Right hindlimb (tissue), 1 donor: Measurements from ENCODE around the gene PTGS2.
"Not testable (repeated sequence)": the region's sequence is repeated elsewhere in the genome, so short reads cannot be mapped to it uniquely, and the experiment has no call there.

ENCODE experiments used
- DNase-seq: peaks from one replicate; pipeline ENCODE4 v3.0.0-alpha.2; 2018

PTGS2 gene

DNA sequence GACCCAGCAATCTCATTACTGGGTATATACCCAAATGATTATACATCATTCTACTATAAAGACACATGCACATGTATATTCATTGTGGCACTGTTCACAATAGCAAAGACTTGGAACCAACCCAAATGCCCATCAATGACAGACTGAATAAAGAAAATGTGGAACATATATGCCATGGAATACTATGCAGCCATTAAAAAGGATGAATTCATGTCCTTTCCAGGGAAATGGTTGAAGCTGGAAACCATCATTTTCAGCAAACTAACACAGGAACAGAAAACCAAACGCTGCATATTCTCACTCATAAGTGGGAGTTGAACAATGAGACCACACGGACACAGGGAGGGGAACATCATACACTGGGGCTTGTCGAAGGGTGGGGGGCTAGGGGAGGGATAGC, 10.4 kb downstream of the PTGS2 start:
- DNase-seq = not testable (repeated sequence)

DNA sequence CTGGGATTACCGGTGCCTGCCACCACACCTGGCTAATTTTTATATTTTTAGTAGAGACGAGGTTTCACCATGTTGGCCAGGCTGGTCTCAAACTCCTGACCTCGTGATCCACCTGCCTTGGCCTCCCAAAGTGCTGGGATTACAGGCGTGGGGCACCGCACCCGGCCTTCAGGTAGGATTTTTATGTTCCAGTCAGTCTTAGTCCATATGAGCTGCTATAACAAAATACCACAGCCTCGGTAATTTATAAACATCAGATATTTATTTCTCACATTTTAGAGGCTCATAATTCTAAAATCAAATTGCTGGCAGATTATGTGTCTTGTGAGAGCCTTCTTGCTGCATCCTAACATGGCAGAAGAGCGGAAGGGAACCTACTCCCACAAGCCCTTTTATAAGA, 16.0 kb downstream of the PTGS2 start:
- not testable (repeated sequence) for DNase-seq

DNA sequence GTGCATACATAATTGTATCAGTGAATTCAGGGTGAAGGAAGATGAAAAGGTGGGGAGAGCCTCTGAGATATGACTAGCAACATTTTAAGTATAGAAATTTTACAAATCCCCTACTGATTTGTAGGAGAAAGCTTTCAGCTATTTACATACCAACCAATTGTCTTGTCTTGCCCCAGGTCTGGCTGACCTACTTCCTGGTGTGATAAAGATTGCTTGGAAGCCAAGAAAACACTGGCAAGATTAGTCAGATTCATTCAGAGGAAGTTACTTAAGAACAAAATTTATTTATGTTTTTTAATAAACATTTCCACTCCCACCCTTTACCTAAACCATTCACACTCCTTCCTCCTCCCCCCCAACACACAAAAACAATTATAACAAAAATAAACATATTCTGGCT, 17.5 kb downstream of the PTGS2 start:
- DNase-seq = no peak

DNA sequence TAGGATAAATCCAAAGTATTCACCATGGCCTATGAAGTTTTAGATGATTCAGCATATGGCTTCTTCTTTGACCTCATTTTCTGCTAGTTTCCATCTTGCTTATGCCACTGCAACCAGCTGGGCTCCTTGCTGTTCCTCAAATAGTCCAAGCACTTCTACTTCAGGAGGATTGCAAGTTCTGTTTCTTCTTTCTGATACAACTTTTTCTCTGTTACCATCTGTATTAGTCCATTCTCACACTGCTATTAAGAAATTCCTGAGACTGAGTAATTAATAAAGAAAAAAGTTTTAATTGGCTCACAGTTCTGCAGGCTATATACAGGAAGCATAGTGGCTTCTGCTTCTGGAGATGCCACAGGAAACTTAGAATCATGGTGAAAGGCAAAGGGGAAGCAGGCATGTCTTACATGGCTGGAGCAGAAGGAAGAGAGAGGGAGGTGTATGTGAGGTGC, 20.3 kb downstream of the PTGS2 start:
- no peak for DNase-seq

DNA sequence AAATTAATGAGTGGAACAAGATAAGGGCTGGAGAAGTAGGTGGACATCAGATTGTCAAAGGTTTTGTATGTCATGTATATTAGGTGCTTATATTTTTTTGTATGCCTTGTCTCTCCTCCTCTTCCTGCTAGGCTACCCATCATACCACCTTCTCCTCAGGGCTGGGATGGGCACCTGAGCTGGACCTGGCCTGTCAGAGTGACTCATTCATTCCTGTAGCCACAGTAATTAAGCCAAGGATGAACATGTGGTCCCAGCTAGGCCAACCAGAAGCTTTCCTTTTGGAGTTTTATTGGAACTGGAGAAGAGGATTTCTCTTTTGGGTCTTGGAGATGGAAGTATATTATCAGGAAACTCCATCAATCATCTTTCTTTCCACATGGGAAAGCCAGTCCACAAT, 21.2 kb downstream of the PTGS2 start:
- DNase-seq = no peak

DNA sequence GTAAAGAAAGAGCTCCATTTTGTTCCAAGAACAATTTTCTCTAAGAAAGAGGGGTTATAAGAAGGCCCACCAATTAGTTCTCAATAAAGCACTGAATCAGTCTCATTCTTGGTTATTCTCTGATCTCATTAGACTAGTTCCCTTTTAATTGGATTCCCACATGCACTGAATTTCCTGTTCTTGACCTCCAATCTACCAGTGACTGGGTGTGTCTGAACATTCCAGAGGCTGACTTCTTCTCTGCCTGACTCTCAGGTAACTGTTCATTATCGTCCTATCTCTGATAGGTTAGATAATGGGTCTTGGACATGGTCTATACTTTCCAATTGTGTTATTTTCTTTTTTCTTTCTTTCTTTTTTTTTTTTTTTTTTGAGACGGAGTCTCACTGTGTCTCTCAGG, 22.7 kb downstream of the PTGS2 start:
- no peak for DNase-seq

DNA sequence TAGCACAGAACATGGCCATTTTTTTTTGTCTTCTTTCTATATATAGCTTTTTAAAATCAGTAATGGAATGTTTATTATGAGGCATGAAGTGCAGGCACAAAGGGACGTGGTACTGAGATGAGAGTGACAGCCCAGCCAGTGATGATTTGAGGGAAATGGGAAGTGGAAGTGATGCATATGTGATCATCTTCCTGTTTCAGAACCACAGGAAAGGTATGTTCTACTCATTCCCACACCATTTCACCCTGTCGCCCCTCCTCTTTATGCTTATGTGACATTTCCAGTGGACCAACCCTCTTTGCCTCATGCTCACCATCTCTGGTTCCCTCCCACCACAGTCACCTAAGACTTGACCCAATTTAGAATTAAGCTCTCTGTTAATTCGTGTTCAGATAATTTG, 24.3 kb downstream of the PTGS2 start:
- no peak for DNase-seq

DNA sequence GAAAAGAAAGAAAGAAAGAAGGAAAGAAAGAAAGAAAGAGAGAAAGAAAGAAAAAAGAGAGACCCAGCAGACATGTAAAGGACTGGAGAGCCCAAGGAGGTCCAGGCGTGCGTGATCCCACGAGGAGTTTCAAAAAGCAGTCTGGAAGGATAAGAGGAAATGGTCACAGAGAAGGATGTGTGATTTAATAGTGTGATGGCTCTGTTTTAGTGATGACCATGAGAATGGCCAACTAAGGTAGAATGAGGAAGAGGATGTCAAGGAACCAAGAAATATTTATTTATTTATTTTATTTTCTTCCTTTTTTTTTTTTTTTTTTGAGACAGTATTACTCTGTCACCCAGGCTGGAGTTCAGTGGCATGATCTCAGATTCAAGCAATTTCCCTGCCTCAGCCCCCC, 25.5 kb downstream of the PTGS2 start:
- no peak for DNase-seq

DNA sequence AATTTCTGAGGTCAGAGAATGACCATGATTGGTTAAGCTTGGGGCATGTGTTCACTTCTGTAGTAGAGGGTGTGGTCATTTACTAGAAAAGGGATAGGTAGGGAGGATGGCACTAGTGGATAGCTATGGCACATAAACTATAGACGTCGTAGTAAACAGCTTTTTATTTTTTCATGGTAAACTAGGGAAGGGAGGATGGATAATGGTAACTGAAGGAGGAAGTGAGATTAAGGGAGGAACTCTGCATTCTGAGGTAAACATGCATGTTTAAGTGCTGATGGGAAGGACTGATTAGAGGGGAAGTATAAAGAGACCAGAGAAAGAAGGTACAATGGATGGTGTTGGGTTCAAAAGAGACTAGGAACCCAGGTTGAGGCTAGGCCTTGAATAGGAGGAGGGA, 26.9 kb downstream of the PTGS2 start:
- DNase-seq = no peak

DNA sequence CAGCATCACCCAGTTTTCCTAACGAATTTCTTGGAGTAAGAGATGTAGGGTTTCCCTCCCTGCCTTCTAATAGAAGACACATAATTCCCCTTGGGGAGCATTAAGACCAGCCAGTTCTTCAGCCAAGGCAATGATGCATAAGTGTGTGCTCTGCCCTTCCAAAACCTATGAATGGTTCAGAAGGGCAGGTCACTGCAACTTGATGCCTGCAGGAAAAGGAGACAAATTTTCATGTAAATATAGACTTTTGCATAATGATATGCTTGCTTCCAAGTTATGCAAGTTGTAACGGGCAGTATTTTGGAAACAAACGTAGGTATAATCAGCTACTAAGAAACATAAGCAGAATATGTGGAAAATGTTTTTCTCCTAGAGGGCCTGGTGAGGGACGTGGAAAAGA, 31.6 kb downstream of the PTGS2 start:
- no peak for DNase-seq

DNA sequence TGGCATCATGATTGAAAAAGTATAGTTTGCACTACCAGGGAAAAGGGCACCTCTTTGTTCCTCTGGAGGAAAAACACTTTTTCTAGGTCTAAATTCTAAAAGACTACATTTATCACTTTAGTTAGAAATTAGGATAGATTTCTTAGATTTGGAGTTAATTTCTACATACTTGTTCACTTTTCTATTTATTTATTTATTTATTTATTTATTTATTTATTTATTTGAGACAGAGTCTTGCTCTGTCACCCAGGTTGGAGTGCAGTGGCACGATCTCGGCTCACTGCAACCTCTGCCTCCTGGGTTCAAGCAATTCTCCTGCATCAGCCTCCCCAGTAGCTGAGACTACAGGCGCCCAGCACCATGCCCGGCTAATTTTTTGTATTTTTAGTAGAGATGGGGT, 32.2 kb downstream of the PTGS2 start:
- DNase-seq = not testable (repeated sequence)

DNA sequence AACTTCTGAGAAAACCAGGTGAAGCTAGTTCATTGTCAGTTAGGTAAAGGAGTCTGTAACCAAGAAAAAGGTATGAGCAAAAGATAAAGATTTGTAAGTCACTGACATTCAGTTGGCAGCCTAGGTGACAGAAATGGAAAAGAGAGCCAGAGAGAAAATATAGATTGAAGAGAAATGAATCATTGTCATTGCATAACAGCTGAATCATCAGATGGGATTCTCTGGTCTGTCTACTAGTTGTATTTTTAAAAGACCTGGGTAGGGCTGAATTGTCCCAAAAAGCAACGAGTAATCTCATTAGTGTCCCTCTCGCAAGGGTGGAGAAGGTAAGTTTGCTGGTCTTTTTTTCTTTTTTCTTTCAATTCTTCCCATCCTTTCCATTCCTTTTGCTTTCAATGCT, 36.6 kb downstream of the PTGS2 start:
- DNase-seq = no peak

DNA sequence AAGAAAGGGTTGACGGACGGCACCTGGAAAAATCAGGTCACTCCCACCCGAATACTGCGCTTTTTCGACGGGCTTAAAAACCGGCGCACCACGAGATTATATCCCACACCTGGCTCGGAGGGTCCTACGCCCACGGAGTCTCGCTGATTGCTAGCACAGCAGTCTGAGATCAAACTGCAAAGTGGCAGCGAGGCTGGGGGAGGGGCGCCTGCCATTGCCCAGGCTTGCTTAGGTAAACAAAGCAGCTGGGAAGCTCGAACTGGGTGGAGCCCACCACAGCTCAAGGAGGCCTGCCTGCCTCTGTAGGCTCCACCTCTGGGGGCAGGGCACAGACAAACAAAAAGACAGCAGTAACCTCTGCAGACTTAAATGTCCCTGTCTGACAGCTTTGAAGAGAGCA, 42.7 kb downstream of the PTGS2 start:
- DNase-seq = not testable (repeated sequence)

DNA sequence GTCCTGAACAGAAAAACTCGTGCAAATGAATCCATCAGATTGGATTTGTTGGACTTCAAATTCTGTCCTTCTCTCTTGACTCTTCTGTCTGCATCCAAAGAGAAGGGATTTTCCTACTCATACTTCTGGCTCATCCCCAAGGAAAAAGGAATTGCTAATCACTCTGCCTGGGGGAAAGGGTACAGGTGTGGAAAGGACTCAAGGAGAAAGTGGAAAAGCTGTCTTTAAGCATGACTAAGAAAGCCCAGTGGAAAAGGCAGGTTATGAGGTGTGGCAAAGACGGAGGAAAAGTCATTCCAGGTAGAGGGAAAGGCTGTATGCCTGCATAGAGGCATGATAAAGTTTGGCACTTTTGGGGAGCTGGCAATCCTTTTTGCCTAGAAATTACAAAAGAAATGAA, 43.4 kb downstream of the PTGS2 start:
- DNase-seq = no peak

DNA sequence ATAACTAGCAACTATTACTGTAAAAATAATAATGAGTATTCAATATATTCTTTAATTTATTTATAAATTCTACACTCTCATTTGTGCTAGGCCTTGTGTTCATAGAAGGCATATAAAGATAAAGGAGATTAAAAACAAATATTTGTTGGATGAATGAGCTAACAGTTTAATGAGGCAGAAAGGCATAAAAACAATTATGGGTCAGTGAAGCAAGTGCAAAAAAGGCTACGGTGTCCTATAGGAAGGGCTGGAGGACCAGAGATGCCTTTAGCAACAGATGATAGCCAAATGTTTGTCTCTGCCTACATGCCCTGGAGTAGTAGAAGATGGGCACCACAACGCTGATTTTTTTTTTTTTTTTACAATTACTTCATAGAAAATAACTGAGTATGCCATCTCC, 45.7 kb downstream of the PTGS2 start:
- DNase-seq = no peak

DNA sequence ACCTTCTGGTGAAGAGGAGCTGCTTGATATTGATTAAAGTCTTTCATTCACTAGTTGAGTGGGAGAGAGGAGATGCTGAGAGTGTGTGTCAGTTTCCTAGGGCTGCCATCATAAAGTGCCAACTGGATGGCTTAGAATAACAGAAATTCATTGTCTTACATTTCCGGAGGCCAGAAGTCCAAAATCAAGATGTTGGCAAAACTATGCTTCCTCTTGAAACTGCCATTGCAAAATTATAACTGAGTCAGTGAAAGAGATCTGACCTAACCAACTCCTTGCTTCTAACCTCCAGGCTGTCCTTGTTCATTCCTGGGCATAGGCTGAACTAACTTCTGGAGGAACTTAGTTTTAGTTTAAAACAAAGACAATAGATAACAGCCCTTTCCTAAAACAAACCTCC, 47.1 kb downstream of the PTGS2 start:
- no peak for DNase-seq

DNA sequence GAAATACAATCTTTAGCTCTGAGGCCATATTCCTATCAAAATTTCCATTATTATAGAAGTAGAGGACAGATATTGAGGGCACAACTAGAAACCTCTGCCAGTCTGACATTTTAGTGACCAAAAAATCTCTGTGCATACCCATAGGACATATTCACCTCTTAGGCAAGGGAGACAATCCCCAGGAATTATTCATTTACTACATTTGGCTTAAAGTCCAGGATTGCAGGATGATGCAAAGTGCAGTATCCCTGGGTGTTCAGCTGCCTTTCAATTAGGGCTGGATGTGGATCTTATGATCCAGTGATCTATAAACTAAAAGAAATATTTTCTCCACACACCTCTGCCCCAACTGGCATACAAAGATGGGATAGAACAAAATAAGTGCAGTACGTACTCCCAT, 50.9 kb downstream of the PTGS2 start:
- no peak for DNase-seq

DNA sequence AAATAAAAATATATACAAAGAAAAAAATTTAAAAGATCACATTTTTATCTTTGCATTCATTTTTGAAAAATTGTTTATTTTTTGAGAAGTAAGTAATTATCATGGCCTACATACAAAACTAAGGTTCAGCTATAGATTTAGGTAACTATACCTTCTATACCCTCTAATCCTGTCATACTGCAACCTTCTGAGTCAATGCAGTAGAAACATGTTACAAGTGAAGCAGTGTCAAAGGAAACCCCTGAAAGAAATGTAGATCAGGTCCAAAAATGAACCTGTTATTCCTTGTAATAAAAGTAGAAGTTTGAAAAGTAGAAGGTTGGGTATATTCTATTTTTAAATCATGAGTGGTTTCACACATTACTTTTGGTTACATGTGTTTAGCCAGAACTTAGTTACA, 51.3 kb downstream of the PTGS2 start:
- DNase-seq = no peak

DNA sequence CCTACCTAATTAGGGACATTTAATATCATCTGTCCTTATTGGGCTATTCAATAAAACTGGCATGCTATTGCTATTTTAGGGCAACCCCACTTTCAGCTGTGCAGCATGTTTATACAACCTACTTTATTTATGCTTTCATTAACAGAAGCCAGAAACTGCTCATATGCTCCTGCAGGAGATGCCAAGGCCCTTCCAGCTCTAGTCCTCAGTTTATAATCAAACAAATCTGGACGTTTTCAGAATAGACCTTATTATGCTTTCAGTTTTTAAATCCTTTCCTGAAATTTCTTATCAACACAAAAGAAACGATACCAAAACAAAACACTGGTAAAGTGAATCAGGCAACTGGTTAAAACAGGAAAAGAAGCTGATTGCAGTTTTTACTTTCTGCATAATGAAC, 53.2 kb downstream of the PTGS2 start:
- no peak for DNase-seq

DNA sequence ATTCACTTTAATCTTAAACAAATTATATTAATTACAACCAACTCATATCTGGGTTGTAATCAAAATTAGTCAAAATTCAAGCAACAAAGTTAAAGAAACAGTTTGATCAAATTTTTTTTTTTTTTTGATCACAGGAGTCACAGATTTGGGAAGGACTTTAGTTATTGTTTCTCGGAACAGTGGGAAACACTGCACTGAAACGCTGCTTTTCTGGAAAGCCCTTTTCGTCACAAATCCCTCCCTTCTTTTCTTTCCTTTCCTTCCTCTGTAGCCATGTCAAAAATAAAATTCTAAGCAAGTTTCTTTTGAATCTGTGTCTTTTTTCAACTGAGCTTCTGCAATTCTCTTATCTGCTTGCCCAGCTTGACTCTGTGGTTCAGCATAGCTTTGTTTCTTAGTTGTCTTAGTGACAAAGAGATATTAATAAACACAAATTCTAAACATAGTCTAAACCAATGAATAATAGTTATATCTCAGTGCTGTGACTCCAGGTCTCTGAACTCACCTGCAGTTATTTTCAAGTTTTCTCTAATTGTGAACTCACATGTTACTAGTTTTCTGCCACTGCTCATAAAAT, 53.8 kb downstream of the PTGS2 start:
- DNase-seq = no peak

DNA sequence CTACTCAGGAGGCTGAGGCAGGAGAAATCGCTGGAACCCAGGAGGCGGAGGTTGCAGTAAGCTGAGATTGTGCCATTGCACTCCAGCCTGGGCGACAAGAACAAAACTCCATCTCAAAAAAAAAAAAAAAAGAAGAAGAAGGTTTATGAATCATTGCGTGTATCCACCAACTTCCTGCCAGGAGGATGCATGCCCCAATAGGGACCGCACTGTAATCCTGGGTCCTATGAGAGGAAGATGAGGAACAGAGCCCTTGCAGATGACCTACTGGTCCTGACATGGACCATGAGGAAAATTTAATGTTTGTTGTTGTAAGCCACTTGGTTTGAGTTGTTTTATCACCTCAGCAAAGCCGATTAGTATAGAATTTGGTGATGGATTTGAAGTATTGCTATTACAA, 56.7 kb downstream of the PTGS2 start:
- DNase-seq = no peak
